GM18867 (cell line): ENCODE measurements around the gene ACOT12.
A peak's percentile ranks its signal among the peaks of the same experiment; 100 is the strongest.
"Not testable (repeated sequence)": the region's sequence is repeated elsewhere in the genome, so short reads cannot be mapped to it uniquely, and the experiment has no call there.

Experiments
- ATAC-seq: cut with Tn5 transposase; IDR thresholded peaks from one replicate; pipeline ENCODE4 v1.9.1; 2021; ENCODE audit warnings: mild to moderate bottlenecking, moderate library complexity; ENCODE audit not compliant: unreplicated experiment

Gene ACOT12

DNA sequence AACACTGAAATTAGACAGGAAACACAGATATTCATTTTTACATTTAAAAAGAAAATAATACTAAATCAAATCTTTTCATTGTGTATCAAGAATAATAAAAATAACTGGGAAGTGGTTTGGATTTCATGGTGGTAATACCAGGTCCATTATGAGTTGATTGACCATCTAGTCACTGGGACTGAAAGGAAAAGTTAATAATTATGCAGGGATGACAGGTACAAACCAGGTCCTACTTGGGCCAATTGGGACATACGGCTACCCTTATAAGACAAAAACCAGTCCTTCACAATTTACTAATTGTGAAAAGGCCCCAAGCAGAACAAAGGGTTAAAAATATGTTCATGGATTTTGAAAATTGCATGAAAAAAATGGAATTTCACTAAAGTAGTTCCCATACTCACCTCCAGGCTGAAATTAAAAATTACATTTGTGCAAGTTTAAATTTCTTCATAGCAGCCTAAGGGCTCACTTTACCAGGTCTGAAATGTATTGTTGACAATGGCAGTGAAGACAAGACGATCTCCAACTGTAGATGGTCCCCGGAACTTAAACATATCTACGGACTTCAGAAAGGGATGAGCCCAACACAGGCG, 48.4 kb downstream of the ACOT12 start:
- no peak for ATAC-seq

- no peak for ATAC-seq
Observed at GRCh38 chr5:81344736-81345135, 49.2 kb downstream of the ACOT12 start.

DNA sequence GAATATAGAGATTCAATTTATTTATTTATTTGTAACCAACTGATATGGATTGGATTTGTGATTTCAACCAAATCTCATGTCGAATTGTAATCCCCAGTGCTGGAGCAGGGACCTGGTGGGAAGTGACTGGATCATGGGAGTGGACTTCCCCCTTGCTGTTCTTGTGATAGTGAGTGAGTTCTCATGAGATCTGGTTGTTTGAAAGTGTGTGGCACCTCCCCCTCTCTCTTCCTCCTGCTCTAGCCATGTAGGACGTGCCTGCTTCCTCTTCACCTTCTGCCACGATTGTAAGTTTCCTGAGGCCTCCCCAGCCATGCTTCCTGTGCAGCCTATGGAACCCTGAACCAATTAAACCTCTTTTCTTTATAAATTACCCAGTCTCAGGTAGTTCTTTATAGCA, 55.7 kb downstream of the ACOT12 start:
- ATAC-seq: not testable (repeated sequence)

GRCh38 chr5:81337803-81338202, 56.1 kb downstream of the ACOT12 start:
- ATAC-seq: no peak

DNA sequence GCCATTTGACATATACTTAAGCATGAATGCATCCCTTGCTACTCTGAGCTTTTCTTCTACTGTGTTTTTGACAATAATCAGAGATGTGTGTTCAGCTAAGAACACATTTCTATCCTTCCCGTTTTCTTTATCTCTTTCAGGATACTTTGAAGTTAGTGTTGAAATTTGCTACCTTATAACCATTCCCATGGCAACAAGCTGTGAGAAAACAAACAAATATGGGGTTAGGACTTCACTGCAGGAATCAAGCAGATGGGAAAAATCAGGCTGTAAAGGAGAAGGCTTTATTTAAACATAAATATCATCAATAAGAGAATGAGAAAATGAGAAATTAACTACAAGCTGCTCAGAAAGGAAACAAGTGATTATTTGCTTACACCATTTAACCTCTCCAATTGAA, 57.4 kb downstream of the ACOT12 start:
- no peak for ATAC-seq

- no peak for ATAC-seq
Observed at GRCh38 chr5:81335946-81336345, 58.0 kb downstream of the ACOT12 start.

DNA sequence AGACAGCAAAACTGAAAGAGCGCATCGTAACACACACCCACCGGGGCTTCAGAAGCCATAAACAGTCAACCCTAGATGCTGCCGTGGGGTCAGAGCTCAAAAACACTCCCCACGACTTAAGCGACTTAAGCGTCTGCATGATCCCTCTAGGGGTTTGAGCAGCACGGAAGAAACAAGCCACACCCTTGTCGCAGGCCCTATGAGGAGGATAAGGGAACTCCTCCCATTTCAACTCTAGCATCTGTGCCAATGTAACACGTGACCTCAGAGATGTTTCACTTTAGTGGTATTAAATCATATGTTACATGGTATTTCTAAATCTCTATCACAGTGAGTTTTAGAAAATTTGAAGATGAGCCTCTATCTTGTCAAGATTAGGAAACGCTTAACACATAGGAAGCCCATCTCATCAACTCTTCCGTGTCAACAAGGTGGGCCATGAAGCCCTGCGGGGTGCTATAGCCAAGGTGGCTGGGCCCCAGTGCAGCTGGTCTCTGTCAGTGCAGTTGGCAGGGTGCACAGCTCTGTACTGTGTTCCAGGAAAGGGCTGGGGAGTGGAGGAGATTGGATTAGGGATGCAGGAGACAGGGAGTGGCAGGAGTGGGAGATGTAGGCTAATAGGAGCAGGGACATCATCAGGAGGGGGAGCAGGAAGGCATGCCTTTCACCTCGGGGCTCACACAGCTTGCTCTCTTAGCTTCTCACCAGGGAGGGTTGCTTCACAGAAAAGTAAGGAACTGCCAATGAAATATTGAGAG, 59.5 kb downstream of the ACOT12 start:
- ATAC-seq: no peak

- no peak for ATAC-seq
Observed at GRCh38 chr5:81326554-81326953, 67.4 kb downstream of the ACOT12 start.

DNA sequence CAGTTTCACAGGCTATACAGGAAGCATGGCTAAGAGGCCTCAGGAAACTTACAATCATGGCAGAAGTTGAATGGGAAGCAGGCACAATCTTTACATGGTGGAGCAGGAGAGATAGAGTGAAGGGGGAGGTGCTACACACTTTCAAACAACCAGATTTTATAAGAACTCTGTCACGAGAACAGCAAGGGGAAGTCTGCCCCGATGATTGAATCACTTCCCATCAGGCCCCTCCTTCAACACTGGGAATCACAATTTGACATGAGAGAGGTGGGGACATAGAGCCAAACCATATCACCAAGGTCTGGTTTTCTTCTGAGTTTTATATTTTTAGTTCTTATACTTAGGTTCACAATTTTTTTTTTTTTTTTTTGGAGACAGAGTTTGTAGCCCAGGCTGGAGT, 76.4 kb downstream of the ACOT12 start:
- ATAC-seq: no peak

DNA sequence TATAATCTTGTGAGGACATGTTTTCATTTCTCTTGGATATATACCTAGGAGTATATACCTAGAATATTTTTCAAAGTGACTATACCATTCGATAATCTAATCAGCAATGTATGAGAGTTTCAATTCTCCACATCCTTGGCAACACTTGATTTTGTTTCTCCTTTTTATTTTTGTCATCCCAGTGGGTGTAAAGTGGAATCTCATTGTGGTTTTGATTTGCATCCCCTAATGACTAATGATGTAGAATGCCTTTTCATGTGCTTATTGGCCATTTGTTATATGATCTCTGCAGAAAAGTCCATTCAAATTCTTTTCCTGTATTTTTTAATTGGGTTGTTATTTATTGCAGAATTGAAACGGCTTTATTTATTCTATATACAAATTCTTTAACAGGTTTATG, 77.4 kb downstream of the ACOT12 start:
- no peak for ATAC-seq

- no peak for ATAC-seq
Observed at GRCh38 chr5:81315830-81316229, 78.1 kb downstream of the ACOT12 start.

DNA sequence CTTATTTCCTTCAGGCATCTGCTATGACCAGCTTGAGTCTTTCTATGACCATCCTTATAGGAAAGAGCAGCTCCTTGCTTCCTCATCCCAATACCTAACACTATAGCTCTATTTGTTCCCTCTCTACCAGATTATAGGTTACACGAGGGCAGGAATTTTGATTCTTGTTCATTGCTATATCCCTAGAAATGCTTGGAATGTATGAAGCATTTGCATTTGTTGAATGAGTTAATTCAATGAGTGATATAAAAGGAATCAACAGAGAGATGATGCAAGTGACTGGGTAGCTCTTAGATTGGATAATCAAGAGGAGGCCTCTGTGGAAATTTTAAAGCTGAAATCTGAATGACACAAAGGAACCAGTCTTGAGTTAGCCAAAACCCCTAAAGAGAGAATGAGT, 78.6 kb downstream of the ACOT12 start:
- no peak for ATAC-seq

- ATAC-seq: no peak
Observed at GRCh38 chr5:81314581-81314980, 79.4 kb downstream of the ACOT12 start.

- ATAC-seq: no peak
Observed at GRCh38 chr5:81313686-81314085, 80.2 kb downstream of the ACOT12 start.

- ATAC-seq: no peak
Observed at GRCh38 chr5:81313278-81313677, 80.7 kb downstream of the ACOT12 start.

GRCh38 chr5:81310402-81311063, 83.4 kb downstream of the ACOT12 start:
- ATAC-seq: no peak

DNA sequence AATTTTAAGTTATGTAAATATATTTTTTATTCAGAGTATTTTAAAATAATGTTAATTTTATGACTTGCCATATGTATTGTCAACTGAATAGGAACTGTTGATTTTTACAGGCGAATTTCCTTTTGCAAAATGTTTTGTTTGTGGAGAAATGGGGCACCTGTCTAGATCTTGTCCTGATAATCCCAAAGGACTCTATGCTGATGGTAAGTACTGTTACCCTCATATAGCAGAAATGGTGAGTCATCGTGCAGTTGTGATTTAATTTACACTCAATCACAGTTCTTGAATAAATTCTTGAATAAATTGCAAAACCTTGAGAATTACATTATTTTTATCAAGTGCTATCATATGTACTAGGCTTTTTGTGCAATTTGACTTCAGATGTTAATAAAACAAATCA, 85.1 kb downstream of the ACOT12 start:
- no peak for ATAC-seq

DNA sequence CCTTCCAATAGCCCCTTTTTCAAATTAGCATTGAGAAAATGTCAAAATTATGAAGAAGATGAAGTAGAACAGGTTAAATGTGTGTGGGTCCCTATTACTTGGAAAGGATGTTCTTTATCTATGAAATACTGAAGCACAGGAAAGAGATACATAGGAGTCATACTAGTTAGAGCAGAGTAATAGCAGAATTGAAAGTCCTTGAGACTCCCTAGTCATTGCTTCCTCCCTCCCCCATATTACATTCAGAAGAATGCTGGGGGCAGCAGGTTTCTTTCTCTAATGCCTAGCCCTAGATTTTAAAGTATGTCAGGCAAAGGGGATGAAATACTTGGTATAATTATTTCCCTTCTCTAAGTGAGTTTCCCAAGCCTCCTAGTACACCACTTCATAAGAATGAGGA, 88.1 kb downstream of the ACOT12 start:
- no peak for ATAC-seq

- no peak for ATAC-seq
Observed at GRCh38 chr5:81303563-81303962, 90.4 kb downstream of the ACOT12 start.

DNA sequence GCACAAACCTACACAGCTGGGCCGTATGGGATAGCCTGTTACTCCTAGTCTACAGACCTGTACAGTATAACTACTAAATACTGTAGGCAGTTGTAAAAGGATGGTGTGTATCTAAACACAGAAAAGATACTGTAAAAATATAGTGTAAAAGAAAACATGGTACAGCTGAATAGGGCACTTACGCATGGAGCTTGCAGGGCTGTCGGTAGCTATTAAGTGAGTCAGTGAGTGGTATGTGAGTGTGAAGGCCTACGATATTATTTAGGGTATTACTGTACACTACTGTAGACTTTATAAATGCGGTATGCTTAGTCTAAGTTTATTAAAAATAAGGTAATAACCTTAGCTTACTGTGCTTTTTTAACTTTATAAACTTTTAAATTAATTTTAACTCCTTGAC, 91.3 kb downstream of the ACOT12 start:
- no peak for ATAC-seq

- ATAC-seq: peak; percentile 98
Observed at GRCh38 chr5:81301271-81302015, 92.5 kb downstream of the ACOT12 start, which contains the start of gene ZCCHC9. Gene ZCCHC9, plus strand, starts transcription at chr5:81301587. Its CDS starts 3,171 bp downstream, at chr5:81304758.

GRCh38 chr5:81300921-81301270, 93.0 kb downstream of the ACOT12 start:
- no peak for ATAC-seq
